IPS-NIHi7 (cell line): ENCODE data around the gene FBLN1.
"Not testable (repeated sequence)": the region's sequence is repeated elsewhere in the genome, so short reads cannot be mapped to it uniquely, and the experiment has no call there.

Source experiments
- DNase-seq: peaks from one replicate; pipeline ENCODE4 v3.0.0; 2012; ENCODE audit warnings: mixed read lengths; ENCODE audit errors: extremely low spot score

FBLN1 gene

DNA sequence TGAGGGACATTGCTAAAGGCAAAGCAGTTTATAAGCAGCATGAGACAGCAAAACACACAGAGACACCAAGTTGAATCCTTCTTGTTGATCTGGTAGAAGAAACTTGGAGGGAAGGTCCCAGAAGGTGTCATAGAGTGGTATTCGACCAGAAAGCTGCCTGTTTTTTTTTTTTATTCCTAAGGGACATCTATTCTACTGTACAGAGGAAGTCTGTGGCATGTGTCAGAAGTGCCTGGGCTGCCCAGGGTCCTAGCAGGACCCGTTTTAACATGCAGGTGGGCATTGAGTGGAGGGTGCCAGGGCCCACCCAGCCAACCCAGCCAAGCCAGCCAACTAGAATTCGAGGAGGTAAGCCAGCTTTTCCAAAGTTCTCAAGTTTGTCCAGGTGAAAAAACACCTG lies 100.9 kb downstream of the FBLN1 start:
- DNase-seq: no peak

DNA sequence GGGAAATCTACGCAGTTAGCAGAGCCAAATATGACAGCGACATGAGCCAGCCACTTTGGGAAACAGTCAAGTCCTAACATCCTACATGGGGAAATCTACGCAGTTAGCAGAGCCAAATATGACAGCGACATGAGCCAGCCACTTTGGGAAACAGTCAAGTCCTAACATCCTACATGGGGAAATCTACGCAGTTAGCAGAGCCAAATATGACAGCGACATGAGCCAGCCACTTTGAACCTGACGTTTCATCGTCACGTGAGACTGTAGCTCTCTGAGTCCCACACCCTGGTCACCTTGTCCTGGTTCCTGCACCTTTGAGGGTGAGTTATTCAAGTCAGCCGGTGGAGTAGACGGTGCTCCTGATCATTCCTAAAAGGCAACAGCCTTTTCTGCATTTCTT lies 105.4 kb downstream of the FBLN1 start:
- not testable (repeated sequence) for DNase-seq

DNA sequence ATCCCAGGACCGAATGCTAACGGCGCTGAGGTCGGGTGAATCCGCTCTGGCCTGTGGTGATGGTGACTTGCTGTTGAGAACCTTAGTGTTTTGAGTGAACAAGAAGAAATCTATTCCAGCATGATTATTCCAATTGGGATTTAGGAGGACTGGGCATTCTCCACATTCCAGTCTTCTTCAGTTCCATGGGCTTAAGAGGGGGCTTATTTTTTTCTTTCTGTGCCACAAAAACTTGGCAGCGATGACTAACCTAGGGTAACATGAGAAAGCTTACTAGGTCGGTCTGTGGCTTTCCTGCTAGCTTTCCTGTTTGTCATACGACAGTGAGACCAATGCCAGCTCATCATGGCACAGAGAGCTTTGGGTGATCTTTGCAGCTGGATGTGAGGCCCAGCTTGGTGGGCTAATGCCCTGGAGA lies 106.1 kb downstream of the FBLN1 start:
- no peak for DNase-seq

DNA sequence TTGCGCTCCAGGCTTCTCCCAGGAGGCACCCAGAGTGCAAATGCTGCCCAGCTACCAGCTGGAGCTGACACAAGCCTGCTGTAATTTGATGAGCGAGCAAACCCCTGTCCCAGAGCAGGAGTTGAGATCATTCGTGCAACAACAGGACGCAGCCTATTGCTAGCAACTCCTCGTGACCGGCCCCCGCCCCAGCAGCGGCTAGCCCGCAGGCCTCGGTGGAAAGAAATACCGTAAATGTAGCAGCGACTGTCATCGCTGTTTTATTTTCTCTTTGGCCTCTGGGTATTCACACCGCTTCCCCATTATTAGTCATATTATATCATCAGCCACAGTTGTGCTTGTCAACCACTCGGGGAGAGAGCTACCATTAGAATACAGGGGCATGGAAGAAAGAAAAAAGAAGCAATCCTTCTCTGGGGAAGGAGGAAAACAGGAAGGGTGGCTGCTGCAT lies 109.8 kb downstream of the FBLN1 start:
- no peak for DNase-seq

DNA sequence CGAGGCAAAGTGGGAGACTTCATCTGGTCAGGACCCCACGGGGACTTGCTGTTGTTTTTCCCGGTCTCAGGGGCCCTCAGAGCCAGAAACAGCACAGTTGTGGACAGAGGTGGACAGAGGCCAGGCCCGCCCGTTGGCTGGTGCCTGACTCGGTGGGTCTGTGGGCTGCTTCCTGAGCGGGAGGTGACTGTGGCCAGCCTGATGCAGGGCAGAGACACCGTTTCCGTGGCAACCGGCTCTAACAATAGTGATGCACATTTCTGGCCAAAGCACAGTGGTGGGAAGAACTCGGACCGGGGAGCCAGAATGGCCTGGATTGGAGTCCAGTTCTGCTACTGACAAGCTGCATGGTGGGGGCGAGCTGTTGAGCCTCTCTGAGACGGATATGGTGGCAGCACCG lies 110.3 kb downstream of the FBLN1 start:
- DNase-seq: no peak

DNA sequence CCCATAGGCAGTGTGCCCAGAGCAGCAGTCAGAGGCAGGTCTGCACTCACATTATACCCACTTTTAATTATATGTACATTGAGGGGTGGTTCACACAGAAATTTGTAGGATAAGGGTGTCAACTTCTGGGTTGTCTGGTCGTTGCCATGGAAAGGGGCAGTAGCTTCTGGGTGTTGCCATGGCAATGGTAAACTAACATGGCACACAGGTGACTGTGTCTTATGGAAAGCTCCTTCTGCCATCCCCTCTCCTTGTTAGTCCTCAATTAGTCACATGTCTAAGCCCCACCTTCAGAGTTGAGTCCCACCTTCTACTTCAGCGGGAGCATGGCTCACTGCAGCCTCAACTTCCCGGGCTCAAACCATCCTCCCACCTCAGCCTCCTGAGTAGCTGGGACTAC lies 112.7 kb downstream of the FBLN1 start:
- no peak for DNase-seq

DNA sequence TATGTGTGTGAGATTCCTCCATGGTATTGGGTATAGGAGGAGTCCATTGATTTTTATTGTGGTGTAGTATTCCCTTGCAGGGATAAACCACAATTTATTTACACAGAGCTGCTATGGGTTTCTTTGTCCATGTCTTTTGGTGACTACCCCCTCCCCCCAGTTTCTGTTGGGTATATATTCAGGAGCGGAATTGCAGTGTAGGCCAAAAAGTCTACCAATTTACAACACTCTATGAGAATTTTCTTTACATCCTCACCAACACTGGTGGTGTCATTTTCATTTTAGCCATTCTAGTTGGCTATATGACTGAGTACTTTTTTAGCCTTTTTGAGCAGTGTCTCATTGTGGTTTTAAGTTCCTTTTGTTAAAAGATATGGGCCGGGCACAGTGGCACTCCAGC lies 113.7 kb downstream of the FBLN1 start:
- DNase-seq: no peak

DNA sequence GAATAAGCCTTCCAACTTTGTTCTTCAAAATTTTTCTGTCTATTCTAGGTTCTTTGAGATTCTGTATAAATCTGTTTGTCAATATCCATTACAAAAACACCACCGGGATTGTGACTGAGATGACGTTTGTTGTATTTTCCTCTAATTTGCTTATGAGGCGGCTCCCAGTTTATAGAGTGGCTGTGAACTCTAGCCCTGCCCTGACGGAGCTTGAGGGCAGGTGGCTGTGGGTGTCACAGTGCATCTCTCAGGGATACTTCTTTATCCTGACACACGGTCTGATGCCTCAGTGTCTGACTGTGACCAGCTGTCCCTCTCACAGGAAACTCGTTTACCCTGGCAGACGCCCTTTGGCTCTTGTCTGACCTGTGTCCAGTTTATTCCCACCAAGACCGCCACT lies 115.3 kb downstream of the FBLN1 start:
- DNase-seq: no peak

DNA sequence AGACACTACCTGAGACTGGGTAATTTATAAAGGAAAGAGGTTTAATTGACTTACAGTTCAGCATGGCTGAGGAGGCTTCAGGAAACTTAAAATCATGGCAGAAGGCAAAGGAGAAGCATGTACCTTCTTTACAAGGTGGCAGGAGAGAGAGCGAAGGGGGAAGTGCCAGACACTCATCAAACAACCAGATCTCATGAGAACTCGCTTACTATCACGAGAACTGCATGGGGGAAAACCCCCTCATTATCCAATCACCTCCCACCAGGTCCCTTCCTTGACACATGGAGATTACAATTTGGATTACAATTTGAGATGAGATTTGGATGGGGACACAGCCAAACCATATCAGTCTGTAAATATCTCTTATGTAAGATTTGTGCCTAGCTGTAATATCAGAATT lies 118.0 kb downstream of the FBLN1 start:
- DNase-seq: no peak

DNA sequence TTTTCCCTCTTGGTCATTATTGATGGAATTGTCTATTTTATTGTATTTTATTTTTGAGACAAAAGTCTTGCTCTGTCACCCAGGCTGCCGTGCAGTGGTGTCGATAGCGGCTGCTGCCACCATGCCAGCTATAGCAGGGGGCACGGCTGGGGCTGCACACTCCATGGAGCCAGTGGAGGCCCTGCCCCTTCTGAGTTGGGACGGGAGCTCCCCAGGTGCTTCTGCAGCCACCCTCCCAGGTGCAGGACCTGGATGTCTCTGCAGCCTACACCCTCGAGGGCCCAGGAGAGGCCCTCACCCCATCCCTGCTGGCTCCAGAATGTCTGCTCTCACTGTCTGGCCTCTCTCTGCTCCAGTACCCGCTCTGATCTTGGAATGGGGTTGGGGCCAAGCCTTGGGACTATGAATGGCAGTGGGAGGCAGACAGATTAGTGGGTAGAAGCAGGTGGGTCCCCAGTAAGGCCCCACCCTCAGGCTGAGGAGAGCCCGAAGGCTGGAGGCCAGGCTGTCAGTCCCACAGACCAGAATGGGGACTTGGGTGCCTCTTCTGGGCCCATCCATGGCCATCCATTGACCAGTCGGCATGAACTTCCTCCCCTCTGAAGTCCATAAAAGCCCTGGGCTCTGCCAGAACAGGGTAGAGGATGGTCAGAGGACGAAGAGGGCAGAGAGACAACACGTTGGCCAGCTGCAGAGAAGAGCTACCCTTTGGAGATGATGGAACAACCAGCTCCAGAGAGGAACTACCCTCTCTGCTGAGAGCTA lies 119.3 kb downstream of the FBLN1 start:
- no peak for DNase-seq

DNA sequence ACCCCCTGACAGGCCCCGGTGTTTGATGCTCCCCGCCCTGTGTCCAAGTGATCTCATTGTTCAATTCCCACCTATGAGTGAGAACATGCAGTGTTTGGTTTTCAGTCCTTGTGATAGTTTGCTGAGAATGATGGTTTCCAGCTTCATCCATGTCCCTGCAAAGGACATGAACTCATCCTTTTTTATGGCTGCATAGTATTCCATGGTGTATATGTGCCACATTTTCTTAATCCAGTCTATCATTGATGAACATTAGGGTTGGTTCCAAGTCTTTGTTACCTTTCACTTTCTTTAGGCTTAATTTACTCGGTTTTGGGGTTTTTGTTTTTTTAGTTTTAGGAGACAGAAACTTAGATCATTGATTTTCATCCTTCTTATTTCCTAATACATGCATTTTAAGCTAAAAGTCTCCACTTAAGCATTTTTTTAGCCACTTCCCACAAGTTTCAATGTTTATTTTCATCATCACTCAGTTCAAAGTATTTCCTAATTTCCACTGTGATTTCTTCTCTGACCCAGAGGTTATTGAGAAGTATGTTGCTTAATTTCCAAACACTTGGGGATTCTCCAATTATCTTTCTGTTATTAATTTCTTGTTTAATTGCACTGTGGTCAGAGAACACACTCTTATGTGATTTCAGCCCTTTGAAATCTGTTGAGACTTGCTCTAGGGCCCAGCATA lies 120.9 kb downstream of the FBLN1 start:
- DNase-seq: not testable (repeated sequence)

DNA sequence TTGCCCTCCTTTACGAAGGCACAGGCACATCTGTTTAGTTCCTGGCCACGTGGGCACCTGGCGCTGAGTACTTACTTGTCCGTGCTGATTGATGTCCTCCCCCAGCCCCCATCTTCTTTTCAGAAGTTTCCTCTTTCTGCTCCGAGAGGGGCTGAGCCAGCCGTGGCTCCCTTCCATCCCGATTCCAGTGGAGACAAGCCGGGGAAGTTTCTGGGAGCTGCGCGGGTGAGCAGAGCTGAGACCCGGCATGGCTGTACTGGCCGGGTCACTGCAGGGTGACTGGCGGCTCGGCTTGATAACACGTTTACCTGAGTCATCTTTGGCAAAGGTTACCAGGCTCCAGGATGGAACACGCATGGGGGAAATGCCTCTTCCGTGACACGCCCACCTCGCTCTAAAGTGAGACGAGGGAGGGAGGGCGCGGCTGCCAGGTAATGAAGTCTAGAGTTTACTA lies 123.5 kb downstream of the FBLN1 start:
- DNase-seq: no peak

DNA sequence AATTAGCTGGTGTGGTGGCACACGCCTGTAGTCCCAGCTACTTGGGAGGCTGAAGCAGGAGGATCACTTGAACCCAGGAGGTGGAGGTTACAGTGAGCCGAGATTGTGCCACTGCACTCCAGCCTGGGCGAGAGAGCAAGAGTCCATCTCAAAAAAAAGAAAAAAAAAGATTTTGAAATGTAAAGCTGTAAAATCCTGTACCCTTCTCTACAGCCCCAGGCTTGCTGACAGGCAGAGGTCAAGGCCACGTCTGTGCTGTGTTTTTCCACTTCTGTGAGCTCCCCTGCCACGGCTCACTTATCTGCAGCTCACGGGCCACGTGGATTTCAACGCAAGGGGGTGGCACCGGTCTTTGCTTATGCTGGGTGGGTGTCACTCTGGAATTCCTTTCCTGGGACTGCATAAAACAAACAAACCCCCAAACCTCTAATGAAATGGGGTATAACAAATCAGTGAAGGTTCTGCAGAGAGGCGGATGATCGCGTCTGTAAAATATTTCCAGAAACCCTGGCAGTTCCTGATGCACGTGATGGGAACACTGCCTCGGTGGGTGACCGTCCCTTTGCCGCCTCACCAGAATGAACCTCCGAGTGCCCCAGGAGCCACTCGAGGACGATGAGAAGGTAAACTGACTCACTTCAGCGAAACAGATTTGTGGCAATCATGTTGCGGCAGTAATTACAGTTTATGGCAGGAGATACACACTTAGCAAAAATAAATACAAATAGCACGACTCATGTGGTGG lies 125.0 kb downstream of the FBLN1 start:
- DNase-seq: no peak

DNA sequence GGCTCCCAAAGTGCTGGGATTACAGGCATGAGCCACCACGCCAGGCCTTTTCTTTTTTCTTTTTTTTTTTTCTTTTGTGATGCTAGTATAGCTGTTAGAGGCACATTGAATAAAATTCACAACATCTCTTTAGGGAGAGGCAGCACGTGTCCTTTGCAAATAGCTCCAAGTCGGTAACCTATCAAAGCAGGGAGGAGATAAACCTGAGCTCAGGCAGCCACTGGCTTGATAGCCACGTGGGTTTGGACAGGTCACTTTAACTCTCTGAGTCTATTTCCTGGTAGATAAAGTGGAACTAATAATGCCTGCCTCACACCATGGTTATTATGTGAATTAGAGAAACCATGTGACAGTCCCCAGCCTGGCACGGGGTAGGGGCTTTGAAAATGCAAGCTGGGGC lies 125.8 kb downstream of the FBLN1 start:
- DNase-seq: peak; percentile 53

DNA sequence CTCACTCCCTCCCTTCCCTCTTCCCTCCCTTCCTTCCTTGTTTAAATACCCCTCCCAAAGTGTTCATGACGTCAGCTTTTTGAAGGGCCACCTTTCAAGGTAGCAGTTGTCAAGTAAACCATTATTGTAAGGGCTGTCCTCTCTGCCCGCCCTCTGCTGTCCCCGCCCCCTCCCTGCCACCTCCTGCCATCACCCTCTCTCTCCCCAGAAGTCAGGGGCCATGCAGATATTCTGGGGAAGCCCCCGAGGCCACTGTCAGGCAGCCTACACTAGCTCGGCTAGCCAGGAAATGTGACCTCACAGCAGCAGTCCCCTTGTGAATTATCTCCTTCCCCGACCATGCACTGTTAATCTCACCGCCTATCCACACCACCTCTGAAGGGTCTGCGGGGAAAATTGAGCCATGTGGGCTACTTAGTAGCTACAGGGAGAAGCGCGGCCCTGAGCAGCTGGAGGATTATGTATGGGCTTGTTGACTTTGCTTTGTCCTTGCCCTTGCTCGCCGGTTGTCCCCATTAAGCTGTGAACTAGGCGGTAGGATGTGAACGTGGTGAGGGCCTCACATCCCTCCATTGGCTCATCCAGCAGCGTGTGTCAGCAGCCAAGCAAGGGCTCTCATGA lies 126.9 kb downstream of the FBLN1 start:
- peak; percentile 60 for DNase-seq

DNA sequence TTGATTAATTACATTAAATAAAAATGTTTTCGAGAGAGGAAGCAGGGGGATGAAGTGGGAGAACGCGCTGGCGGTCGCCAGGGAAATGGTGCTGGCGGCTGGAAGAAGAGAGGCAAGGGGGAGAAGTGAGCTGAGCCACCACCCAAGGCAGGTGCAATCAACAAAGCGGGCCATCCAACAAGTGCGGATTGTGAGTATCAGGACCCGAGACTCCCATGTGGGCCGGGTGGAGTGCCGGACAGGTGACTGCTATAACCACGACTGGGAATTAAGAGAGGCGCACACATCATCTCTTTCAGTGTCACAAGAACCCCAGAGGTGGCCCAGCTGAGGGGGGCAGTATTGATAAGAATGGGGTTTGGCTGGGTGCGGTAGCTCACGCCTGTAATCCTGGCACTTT lies 127.8 kb downstream of the FBLN1 start:
- no peak for DNase-seq

DNA sequence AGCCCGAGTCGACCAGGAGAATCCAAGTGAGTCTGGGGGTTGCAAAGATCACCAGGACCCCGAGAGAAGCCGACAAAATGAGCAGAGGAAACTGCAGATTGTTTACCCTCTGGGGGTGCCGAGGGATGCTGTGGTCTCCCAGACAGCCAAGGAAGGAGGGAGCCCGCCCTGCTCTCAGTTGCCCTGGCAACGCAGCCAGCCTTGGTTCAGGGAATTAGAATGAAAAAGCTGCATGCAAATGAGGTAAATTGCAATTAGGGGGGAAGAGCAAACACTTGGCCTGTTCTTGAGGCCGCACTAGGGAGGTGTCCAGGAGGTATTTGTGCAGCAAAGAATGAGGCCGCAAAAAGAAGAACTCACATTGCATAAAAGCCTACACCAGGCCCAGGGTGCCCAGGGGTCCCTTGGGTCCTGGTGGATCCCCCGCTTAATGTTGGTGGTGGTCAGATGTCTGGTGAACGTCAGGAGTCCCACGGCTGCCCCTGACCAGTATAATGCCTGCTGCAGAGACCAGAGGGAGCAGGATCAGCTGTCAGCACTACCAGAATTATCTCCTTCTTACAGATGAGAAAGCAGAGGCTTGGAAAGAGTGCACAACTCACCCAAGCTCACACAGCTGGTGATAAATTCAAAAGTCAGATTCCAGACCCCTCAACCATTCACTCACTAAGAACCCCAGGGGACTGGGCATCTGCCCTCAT lies 128.6 kb downstream of the FBLN1 start:
- DNase-seq: peak; percentile 68

DNA sequence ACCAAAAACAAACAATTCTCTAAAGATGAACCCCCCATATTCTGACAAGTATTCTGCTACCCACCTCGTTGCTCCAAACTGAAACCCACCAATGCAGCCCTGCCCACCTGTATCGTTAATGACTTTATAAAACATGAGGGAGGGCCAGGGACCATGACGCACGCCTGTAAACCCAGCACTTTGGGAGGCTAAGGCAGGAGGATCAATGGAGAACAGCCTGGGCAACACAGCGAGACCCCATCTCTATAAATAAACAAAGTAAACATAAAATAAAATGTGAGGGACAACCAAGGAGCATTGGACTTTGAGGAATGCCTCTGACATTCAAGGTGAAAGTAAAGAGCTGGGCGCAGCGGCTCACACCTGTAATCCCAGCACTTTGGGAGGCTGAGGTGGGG lies 129.2 kb downstream of the FBLN1 start:
- no peak for DNase-seq

DNA sequence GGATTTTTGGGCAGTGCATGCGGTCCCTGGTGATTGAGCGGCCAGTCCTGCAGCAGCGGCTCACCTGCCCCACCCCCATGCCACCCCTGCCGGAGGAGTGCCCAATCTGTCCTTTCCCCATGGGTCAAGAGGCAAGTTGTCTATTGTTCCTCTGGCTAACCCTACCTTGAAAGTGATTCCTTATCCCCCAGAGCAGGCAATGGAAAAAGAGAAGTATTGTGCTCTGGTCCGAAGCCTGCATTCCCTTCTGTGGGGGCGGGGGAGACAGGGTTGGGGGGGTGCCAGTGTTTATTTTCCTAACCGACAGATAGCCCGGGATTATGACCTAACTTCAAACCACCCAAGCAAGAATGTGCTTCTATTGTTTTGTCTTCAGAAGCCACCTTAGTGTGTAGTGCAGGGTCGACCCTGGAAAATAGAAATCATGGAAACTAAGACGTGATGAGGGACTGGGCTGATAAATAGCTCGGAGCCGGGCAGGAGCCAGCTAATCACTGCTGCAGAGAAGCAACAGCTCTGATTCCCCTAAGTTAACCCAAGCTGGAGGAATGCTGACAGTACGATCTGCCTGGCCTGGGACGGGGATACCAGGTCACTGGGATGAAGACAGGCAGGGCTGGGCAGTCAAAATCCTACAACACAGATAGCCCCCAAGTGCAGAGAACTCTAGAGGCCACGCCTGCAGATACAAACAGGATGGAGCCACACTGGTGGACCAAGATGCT lies 130.3 kb downstream of the FBLN1 start:
- no peak for DNase-seq

DNA sequence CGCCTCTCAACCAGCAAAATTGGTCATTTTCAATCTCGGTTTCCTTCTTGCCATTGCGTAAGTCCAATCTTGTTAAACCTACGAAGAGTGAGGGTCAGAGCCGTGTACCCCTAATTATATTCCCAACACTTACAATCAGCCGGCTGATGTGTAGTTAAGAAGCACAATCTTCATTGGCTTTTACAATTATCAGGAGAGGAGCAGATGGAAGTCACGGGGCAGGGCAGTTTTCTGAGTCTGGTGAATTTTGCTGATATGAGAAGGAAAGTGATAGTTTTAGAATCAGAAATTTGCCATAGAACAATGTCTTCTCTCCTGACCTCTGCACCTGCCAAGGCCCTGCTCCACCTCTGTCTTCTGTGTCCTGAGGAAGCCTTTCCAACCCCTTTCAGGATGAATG lies 134.0 kb downstream of the FBLN1 start:
- no peak for DNase-seq

DNA sequence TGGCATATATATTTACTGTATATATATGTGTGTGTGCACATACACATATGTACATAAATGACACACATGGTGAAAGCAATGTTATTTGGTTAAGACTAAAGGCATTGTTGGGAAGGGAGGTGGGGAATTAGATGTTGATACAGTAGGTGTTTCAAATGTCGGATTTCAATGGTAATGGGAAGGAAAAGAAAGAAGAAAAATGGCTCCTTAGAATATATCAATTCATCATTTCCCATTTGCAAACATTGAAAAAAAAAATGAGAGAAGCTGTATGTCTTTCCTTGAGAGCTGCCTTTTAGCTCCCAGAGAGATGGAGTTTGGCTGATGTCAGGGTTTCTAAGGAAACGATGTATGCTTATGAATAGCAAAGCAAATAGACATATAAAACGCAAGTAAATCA lies 135.5 kb downstream of the FBLN1 start:
- no peak for DNase-seq
